Testis (tissue), 3 donors: ENCODE data around the gene ZBTB20. TPM values are rescaled to one million over a fixed set of nuclear protein-coding genes. Genes with fewer than 3 reads are reported as not detected.

ENCODE experiments used
- DNase-seq: peaks from one replicate; pipeline ENCODE4 v3.0.0-alpha.2; 2019
- H3K27ac ChIP-seq, 2 donors: fragments of 200-600 bp; sonication (generic); one replicate each; pipeline ENCODE4 v1.5.1; 2019
- H3K27me3 ChIP-seq: fragments of 200-600 bp; sonication (generic); one replicate; pipeline ENCODE4 v1.5.1; 2019
- H3K36me3 ChIP-seq: fragments of 200-600 bp; sonication (generic); one replicate; pipeline ENCODE4 v1.5.1; 2017; ENCODE audit warnings: low read depth; ENCODE audit errors: missing control alignments
- H3K4me1 ChIP-seq: fragments of 200-600 bp; sonication (generic); one replicate; pipeline ENCODE4 v1.5.1; 2019
- H3K4me3 ChIP-seq, 2 donors: fragments of 200-600 bp; sonication (generic); one replicate each; pipeline ENCODE4 v1.5.1; 2017 to 2019
- H3K9me3 ChIP-seq: fragments of 200-600 bp; sonication (generic); one replicate; pipeline ENCODE4 v1.5.1; 2017
- POLR2A ChIP-seq: fragments of 450-650 bp; IDR thresholded peaks from one replicate; pipeline ENCODE4 v1.6.1; 2017; ENCODE audit warnings: antibody characterized with exemption, mild to moderate bottlenecking, moderate library complexity
- WGBS, 2 donors: methylation state at CpG; one replicate each; pipeline ENCODE4 v1.1.5; 2018; 5-methylcytosine and 5-hydroxymethylcytosine counted together
- intact Hi-C: fragments of 100-400 bp; cut with DNase I; formaldehyde crosslinking; loops from one replicate; pipeline ENCODE4 v1.15.1; 2023; ENCODE audit warnings: low total_unique reads
- polyA plus RNA-seq: library from polyadenylated mRNA; stranded (reverse); fragments of 350-450 nt; fragmentation: Illumina TruSeq; extraction: RNeasy Lipid Tissue Mini Kit (QIAGEN cat#74804); gene quantifications from one replicate; pipeline ENCODE4 v1.2.3, GENCODE V29; 2014; ENCODE audit warnings: low read depth, low replicate concordance; ENCODE audit not compliant: insufficient read depth
- total RNA-seq, 2 donors: library from RNA; depleted of rRNA; stranded (reverse); fragments of >200 nt; gene quantifications; one replicate each; pipeline ENCODE4 v1.2.3, GENCODE V29; 2016
- TF ChIP-seq, protein P1 (sequence below), 3 experiments: fragments of 450-650 bp in 2 of 3; fragments of 200-600 bp in 1 of 3; sonication (generic) in 1 of 3; IDR thresholded peaks; one replicate each; pipeline ENCODE4 v1.5.1; 2016 to 2019; ENCODE audit warnings: antibody characterized with exemption in 3 of 3, mild to moderate bottlenecking in 2 of 3, moderate library complexity in 1 of 3

ZBTB20 gene
- total and polyA plus RNA-seq, 3 donors from 2014 or later, result 36.8 to 179 (median 126) TPM

DNA sequence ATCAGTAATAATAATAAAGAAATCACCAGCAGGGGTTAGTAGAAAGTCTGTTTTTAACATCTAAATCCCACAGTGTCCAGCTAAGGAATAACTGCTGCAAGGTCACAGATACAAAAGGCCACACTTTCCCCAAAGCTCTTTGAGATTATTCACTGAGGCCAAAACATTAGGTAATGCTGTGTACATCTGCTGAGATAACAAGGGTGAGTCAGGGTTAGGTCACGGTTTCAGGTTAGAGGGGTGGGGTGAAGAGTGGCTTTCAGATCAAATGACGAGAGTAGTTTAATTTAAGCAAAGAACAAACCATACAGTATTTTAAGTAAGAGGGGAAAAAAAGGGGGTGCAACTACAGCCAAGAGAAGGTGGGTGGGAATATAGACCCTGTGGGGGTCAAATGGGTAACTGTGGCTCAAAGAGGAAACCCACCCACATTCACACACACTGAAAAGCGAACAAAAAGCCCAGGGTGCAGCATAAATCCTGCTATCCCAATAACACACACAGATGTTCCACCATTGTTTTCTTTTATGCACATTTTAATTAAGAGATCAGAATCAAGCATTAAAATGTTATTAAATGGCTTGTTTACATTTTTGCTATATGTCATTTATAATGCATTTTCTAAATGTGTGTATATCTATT lies 440.4 kb downstream of the ZBTB20 start:
- H3K27me3 ChIP-seq, result no peaks in the 10 kb centered on the region
- H3K4me3 ChIP-seq, result no peak overlapping the region
- H3K36me3 ChIP-seq, result no peaks in the 10 kb centered on the region
- 69 to 73% methylated on average over 3 of the region's 3 CpGs for WGBS, 2 donors
- TF ChIP-seq POLR2A, result no peak
- TF ChIP-seq, protein P1, sequence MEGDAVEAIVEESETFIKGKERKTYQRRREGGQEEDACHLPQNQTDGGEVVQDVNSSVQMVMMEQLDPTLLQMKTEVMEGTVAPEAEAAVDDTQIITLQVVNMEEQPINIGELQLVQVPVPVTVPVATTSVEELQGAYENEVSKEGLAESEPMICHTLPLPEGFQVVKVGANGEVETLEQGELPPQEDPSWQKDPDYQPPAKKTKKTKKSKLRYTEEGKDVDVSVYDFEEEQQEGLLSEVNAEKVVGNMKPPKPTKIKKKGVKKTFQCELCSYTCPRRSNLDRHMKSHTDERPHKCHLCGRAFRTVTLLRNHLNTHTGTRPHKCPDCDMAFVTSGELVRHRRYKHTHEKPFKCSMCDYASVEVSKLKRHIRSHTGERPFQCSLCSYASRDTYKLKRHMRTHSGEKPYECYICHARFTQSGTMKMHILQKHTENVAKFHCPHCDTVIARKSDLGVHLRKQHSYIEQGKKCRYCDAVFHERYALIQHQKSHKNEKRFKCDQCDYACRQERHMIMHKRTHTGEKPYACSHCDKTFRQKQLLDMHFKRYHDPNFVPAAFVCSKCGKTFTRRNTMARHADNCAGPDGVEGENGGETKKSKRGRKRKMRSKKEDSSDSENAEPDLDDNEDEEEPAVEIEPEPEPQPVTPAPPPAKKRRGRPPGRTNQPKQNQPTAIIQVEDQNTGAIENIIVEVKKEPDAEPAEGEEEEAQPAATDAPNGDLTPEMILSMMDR (IDR thresholded peaks at IDR 0.05), result no peak
- intact Hi-C loops, result no loop called here
- no peak overlapping the region for H3K27ac ChIP-seq
- DNase-seq, result no peak
- H3K9me3 ChIP-seq, result no peaks in the 10 kb centered on the region
- H3K4me1 ChIP-seq, result peaks cover 7% of the 10 kb centered on the region

DNA sequence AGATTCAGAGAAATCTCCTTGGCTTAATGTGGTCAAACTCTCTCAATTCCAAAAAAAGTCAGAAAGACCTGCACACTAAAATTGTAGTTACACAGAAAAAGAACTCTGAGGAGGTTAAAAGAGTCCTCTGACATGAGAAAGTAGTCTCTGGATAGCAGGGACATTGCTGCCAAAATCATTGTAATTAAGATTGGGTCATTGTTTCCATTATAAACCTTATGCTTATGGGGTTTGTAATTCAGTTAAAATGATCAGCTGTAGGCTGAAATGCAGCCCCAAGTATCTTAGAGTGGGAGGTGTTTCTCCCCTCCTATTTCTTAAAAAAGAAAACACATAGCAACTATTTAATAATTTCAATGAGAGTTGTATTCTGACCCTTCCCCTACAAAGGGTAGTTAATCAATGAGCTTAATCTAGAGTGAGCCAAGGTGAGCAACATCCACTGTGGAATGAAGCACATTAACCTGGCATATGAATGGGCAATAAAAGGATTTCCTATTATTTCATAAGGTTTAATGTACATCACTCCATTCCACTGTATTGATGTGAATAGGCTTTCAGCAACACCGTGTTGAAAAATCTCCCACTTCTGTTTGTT lies 446.4 kb downstream of the ZBTB20 start:
- 59 to 68% methylated on average over 1 of the region's 1 CpG for WGBS, 2 donors
- TF ChIP-seq POLR2A, result no peak
- TF ChIP-seq, protein P1 (IDR thresholded peaks at IDR 0.05), result no peak

DNA sequence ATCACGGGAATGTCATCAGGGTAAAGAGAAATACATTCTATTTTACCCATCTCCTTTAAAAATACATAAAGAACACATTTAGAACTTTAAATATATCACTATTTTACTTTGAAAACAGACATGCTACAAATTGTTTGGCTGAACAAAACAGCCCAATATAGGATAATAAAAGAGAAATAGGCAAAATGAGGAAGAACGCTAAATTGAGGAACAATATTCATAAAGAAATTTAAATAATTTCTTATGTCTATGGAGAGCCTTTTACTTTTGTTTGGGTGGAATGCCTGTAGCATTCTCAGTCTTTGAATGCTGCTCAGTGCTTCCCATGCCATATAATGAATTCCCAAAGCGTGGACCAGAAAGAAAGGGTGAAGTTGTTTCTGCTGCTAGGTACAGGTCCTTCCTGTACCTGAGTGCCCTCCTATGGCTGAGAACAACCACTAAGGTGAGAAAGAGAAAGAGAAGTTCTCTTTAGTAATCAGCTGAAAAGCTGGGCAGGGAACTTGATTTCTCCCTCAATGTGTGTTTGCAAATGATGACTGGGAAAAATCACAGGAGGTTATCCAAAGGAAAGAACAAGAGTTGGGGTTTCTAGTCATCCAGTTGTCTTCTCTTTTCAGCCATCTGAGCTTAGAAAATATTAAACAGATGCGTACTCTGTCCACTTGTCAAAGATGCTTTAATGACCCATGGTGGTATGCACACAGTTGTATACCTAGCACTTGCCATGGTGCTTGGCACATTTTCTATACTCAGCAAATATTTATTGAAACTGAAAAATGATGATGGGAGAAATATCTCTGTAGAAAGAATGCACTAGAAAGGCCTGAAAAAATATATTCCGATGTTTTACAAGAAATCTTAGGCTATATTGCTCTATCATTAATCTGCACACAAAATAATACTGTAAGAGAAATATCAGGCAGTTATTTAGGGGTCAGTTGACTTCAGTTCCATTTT lies 448.7 kb downstream of the ZBTB20 start:
- H3K27me3 ChIP-seq, result no peaks in the 10 kb centered on the region

More for the DNA sequence above, 446.4 kb downstream of the ZBTB20 start:
- intact Hi-C loops, result no loop called here
- Histone ChIP-seq H3K36me3 (no peaks in the 10 kb centered on the region), H3K4me1 (no peaks in the 10 kb centered on the region), H3K27me3 (no peaks in the 10 kb centered on the region), H3K27ac (no peak overlapping the region), H3K9me3 (no peaks in the 10 kb centered on the region), H3K4me3 (no peak overlapping the region)
- no peak for DNase-seq

DNA sequence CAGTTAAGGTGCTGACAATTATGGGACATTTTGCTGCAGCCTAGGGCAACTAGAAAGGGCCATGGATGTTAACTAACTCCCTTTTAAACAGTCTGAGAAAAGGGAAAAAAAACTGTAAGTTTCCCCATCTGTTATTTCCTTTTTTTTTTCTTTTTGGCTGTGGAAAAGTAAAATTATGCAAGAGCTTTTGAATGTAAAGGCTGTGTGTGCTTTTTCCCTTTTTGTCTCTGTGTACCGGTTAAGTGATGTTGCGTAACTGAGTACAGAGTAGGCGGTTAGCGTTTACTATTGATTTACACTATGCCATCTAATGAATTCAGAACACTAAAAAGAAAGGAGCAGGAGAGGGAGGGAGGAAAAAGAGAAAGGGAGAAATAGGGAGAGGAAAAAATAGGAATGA lies 449.7 kb downstream of the ZBTB20 start:
- Histone ChIP-seq H3K36me3 (no peaks in the 10 kb centered on the region), H3K4me1 (no peaks in the 10 kb centered on the region), H3K9me3 (no peaks in the 10 kb centered on the region), H3K27me3 (no peaks in the 10 kb centered on the region), H3K27ac (no peak overlapping the region), H3K4me3 (no peak overlapping the region)
- no peak for TF ChIP-seq POLR2A
- TF ChIP-seq, protein P1 (IDR thresholded peaks at IDR 0.05), result no peak
- WGBS, 2 donors, result 92 to 93% methylated on average over 4 of the region's 4 CpGs
- DNase-seq, result no peak
- intact Hi-C loops, result no loop called here

More for the DNA sequence above, 448.7 kb downstream of the ZBTB20 start:
- H3K4me1 ChIP-seq, result no peaks in the 10 kb centered on the region
- WGBS, 2 donors, result 72 to 75% methylated on average over 5 of the region's 5 CpGs
- no peaks in the 10 kb centered on the region for H3K9me3 ChIP-seq
- no peaks in the 10 kb centered on the region for H3K36me3 ChIP-seq
- H3K4me3 ChIP-seq, result no peak overlapping the region
- DNase-seq, result no peak
- H3K27ac ChIP-seq, result no peak overlapping the region
- intact Hi-C loops, result no loop called here
- TF ChIP-seq, protein P1 (IDR thresholded peaks at IDR 0.05), result no peak
- no peak for TF ChIP-seq POLR2A
